ENCODE data around the gene TMEM132C.
"Not testable (repeated sequence)": the region's sequence is repeated elsewhere in the genome, so short reads cannot be mapped to it uniquely, and the experiment has no call there.

Gene TMEM132C

DNA sequence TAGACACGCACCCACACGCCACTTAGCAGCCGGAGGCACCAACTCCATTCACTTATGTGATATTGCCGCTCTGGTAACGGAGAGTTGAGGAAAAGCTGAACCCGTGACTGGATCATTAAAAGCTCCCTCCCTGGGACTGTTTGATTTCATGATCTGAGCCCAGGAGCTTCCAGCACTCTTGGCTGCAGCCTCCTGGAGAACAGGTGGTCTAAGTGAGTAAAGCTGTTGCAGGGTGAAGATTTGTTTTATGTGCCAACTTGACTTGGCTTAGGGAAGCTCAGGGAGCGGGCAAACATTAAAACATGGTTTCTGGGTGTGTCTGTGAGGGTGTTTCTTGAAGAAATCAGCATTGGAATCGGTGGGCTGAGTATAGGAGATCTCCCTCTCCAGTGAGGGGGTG lies 16.9 kb upstream of the TMEM132C start:
- TF ChIP-seq POLR2AphosphoS5 (IDR thresholded peaks at IDR 0.05; ENCODE audit: low read depth): no peak
- Histone ChIP-seq H3K4me3 (replicated peaks; ENCODE audit: insufficient read depth, low read length) (no peak overlapping the region), H3K27ac (replicated peaks) (no peak overlapping the region), H3K27me3 (ENCODE audit: insufficient read depth, poor library complexity, severe bottlenecking) (no peaks in the 10 kb centered on the region)
- DNase-seq (ENCODE audit: low read depth in 1 of 2, low spot score in 1 of 2): no peak

DNA sequence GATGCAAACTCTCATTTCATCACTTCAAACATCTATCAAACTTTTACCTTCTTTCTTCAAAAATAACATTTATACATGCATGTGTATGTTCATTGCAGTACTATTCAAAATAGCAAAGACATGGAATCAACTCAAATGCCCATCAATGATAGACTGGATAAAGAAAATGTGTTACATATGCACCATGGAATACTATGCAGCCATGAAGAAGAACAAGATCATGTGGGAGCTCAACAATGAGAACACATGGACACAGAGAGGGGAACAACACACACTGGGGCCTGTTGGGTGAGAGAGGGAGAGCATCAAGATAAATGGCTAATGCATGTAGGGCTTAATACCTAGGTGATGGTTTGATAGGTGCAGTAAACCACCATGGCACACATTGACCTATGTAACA lies 13.1 kb upstream of the TMEM132C start:
- not testable (repeated sequence) for H3K27me3 ChIP-seq (ENCODE audit: insufficient read depth, poor library complexity, severe bottlenecking); H3K27ac ChIP-seq (replicated peaks); H3K4me3 ChIP-seq (replicated peaks; ENCODE audit: insufficient read depth, low read length); DNase-seq (ENCODE audit: low read depth in 1 of 2, low spot score in 1 of 2)

GRCh38 chr12:128258866-128259555 lies 8.0 kb upstream of the TMEM132C start:
- Histone ChIP-seq H3K27me3 (ENCODE audit: insufficient read depth, poor library complexity, severe bottlenecking) (no peaks in the 10 kb centered on the region), H3K27ac (replicated peaks) (no peak overlapping the region), H3K4me3 (replicated peaks; ENCODE audit: insufficient read depth, low read length) (no peak overlapping the region)
- TF ChIP-seq POLR2AphosphoS5 (IDR thresholded peaks at IDR 0.05; ENCODE audit: low read depth) (no peak), CTCF (IDR thresholded peaks at IDR 0.05; ENCODE audit: insufficient read depth, low read length) (no peak), REST (IDR thresholded peaks at IDR 0.05; ENCODE audit: insufficient replicate concordance, low read depth) (no peak), GABPA (IDR thresholded peaks at IDR 0.05; ENCODE audit: low read depth) (no peak), SPI1 (IDR thresholded peaks at IDR 0.05; ENCODE audit: borderline replicate concordance, low read depth) (no peak)
- no peak for DNase-seq (ENCODE audit: low read depth in 1 of 2, low spot score in 1 of 2)

GRCh38 chr12:128259556-128260070 lies 7.4 kb upstream of the TMEM132C start:
- H3K27ac ChIP-seq (replicated peaks): no peak overlapping the region
- DNase-seq (ENCODE audit: low read depth in 1 of 2, low spot score in 1 of 2): peak in 1 of 2 experiments; percentile 7
- no peaks in the 10 kb centered on the region for H3K27me3 ChIP-seq (ENCODE audit: insufficient read depth, poor library complexity, severe bottlenecking)
- TF ChIP-seq CTCF (IDR thresholded peaks at IDR 0.05; ENCODE audit: insufficient read depth, low read length): peak; percentile 31
- no peak for TF ChIP-seq REST (IDR thresholded peaks at IDR 0.05; ENCODE audit: insufficient replicate concordance, low read depth)
- no peak overlapping the region for H3K4me3 ChIP-seq (replicated peaks; ENCODE audit: insufficient read depth, low read length)

DNA sequence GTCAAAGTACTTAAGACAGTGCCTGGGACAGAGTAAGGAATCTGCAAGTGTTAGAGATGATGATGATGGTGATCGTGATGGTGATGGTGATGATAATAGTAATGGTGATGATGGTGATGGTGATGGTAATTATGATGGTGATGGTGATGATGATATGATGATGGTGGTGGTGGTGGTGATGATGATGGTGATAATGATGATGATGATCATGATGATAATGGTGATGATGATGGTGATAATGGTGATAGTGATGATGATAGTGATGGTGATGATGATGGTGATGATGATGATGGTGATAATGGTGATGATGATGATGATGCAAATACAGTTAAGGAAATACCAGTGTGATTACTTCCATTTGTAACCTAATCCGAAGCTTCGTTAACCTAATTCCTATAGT lies 5.2 kb upstream of the TMEM132C start:
- H3K27ac ChIP-seq (replicated peaks): no peak overlapping the region
- no peak overlapping the region for H3K4me3 ChIP-seq (replicated peaks; ENCODE audit: insufficient read depth, low read length)
- TF ChIP-seq REST (IDR thresholded peaks at IDR 0.05; ENCODE audit: insufficient replicate concordance, low read depth) (no peak), GABPA (IDR thresholded peaks at IDR 0.05; ENCODE audit: low read depth) (no peak), POLR2AphosphoS5 (IDR thresholded peaks at IDR 0.05; ENCODE audit: low read depth) (no peak), CTCF (IDR thresholded peaks at IDR 0.05; ENCODE audit: insufficient read depth, low read length) (no peak), SPI1 (IDR thresholded peaks at IDR 0.05; ENCODE audit: borderline replicate concordance, low read depth) (no peak)
- peaks cover 4% of the 10 kb centered on the region for H3K27me3 ChIP-seq (ENCODE audit: insufficient read depth, poor library complexity, severe bottlenecking)
- no peak for DNase-seq (ENCODE audit: low read depth in 1 of 2, low spot score in 1 of 2)

All from HL-60 (cell line).